ENCODE measurements around the gene NOC2L. TPM values are rescaled to one million over a fixed set of nuclear protein-coding genes. Genes with fewer than 3 reads are reported as not detected.

NOC2L gene
- total and polyA plus RNA-seq, 2 donors from 2014 or later, result 42.4 to 65.5 TPM

- DNase-seq, result peak in 1 of 5 donors; percentile 75
- TF ChIP-seq, protein P1, sequence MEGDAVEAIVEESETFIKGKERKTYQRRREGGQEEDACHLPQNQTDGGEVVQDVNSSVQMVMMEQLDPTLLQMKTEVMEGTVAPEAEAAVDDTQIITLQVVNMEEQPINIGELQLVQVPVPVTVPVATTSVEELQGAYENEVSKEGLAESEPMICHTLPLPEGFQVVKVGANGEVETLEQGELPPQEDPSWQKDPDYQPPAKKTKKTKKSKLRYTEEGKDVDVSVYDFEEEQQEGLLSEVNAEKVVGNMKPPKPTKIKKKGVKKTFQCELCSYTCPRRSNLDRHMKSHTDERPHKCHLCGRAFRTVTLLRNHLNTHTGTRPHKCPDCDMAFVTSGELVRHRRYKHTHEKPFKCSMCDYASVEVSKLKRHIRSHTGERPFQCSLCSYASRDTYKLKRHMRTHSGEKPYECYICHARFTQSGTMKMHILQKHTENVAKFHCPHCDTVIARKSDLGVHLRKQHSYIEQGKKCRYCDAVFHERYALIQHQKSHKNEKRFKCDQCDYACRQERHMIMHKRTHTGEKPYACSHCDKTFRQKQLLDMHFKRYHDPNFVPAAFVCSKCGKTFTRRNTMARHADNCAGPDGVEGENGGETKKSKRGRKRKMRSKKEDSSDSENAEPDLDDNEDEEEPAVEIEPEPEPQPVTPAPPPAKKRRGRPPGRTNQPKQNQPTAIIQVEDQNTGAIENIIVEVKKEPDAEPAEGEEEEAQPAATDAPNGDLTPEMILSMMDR (IDR thresholded peaks at IDR 0.05; ENCODE audit: borderline replicate concordance, extremely low read depth, insufficient read depth), result no peak
- Histone ChIP-seq H3K36me3 (ENCODE audit: control insufficient read depth in 2 of 3, insufficient read depth in 3 of 3, low read length in 3 of 3) (no peaks in the 10 kb centered on the region), H3K27me3 (ENCODE audit: control insufficient read depth, insufficient read depth, low read length) (no peaks in the 10 kb centered on the region), H3K9me3 (ENCODE audit: control insufficient read depth in 2 of 3, insufficient read depth in 1 of 3, low read length in 3 of 3) (no peaks in the 10 kb centered on the region), H3K4me1 (ENCODE audit: control insufficient read depth in 2 of 3, insufficient read depth in 2 of 3, low read depth in 1 of 3, low read length in 3 of 3) (peaks cover 0 to 37% (median 0%) of the 10 kb centered on the region in 3 donors), H3K4me3 (ENCODE audit: low read length in 3 of 3) (no peak overlapping the region), H3K27ac (ENCODE audit: low read depth in 2 of 2, low read length in 2 of 2) (no peak overlapping the region), H3K9ac (ENCODE audit: low read length in 3 of 3) (no peak overlapping the region)
- intact Hi-C loops (cut with DNase I), result no loop called here
- FAIRE-seq, result no peak
Measured at GRCh38 chr1:938711-939489, 20.2 kb downstream of the NOC2L start.

DNA sequence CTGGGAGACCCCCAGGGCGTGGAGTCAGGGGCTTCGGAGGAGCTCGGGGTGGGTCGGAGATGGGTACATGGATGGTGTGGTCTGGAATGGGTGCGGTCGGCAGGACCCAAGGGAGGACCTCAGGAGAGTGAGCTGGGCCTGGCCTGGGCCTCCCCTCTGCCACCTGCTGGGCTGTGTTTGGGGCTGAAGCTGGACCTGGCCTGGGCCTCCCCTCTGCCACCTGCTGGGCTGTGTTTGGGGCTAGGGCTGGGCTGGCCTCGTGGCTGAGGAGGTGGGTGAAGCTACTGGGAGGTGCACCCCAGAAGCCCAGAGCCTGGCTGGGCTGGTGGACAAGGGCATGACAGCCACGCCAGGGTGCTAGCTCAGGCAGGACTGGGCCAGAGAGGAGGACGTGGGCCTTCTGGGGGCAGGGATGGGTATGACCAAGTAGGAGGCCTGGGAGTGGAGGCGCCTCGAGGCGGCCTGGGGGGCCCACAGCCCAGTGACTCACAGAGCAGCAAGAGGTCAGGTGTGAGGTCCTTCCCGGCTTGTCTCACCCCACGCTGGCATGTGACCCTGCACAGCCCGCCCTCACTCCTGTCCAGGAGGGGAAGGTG is 20.9 kb downstream of the NOC2L start:
- Histone ChIP-seq H3K9ac (ENCODE audit: low read length in 3 of 3) (no peak overlapping the region), H3K4me3 (ENCODE audit: low read length in 3 of 3) (no peak overlapping the region), H3K4me1 (ENCODE audit: control insufficient read depth in 2 of 3, insufficient read depth in 2 of 3, low read depth in 1 of 3, low read length in 3 of 3) (peaks cover 0 to 37% (median 0%) of the 10 kb centered on the region in 3 donors), H3K27me3 (ENCODE audit: control insufficient read depth, insufficient read depth, low read length) (no peaks in the 10 kb centered on the region), H3K36me3 (ENCODE audit: control insufficient read depth in 2 of 3, insufficient read depth in 3 of 3, low read length in 3 of 3) (no peaks in the 10 kb centered on the region), H3K27ac (ENCODE audit: low read depth in 2 of 2, low read length in 2 of 2) (peak overlapping the region in 1 of 2 donors; percentile 43), H3K9me3 (ENCODE audit: control insufficient read depth in 2 of 3, insufficient read depth in 1 of 3, low read length in 3 of 3) (no peaks in the 10 kb centered on the region)
- TF ChIP-seq, protein P1 (IDR thresholded peaks at IDR 0.05; ENCODE audit: borderline replicate concordance, extremely low read depth, insufficient read depth), result peak; percentile 68
- FAIRE-seq (no peak), DNase-seq (peak in 3 of 5 donors; percentile 40 to 72 (median 52))
- intact Hi-C loops (cut with DNase I), result no loop called here

GRCh38 chr1:937521-937920 is 21.5 kb downstream of the NOC2L start:
- H3K36me3 ChIP-seq (ENCODE audit: control insufficient read depth in 2 of 3, insufficient read depth in 3 of 3, low read length in 3 of 3), result no peaks in the 10 kb centered on the region
- TF ChIP-seq, protein P1 (IDR thresholded peaks at IDR 0.05; ENCODE audit: borderline replicate concordance, extremely low read depth, insufficient read depth), result no peak
- intact Hi-C loops (cut with DNase I), result no loop called here

More at GRCh38 chr1:937521-937920, 21.5 kb downstream of the NOC2L start:
- H3K9me3 ChIP-seq (ENCODE audit: control insufficient read depth in 2 of 3, insufficient read depth in 1 of 3, low read length in 3 of 3), result no peaks in the 10 kb centered on the region
- H3K4me1 ChIP-seq (ENCODE audit: control insufficient read depth in 2 of 3, insufficient read depth in 2 of 3, low read depth in 1 of 3, low read length in 3 of 3), result peaks cover 0 to 33% (median 0%) of the 10 kb centered on the region in 3 donors
- peak overlapping the region in 1 of 2 donors; percentile 28 for H3K27ac ChIP-seq (ENCODE audit: low read depth in 2 of 2, low read length in 2 of 2)
- H3K4me3 ChIP-seq (ENCODE audit: low read length in 3 of 3), result no peak overlapping the region
- DNase-seq (peak in 1 of 5 donors; percentile 61), FAIRE-seq (no peak)
- no peaks in the 10 kb centered on the region for H3K27me3 ChIP-seq (ENCODE audit: control insufficient read depth, insufficient read depth, low read length)
- no peak overlapping the region for H3K9ac ChIP-seq (ENCODE audit: low read length in 3 of 3)
